HepG2 (cell line): Measurements from ENCODE around the gene NDRG3. TPM values are rescaled to one million over a fixed set of nuclear protein-coding genes. Genes with fewer than 3 reads are reported as not detected.

Source experiments
- BORCS8-MEF2B ChIP-seq: sonication (generic); formaldehyde crosslinking; IDR thresholded peaks from 2 replicates; pipeline ENCODE4 v1.8.0; 2022; ENCODE audit warnings: mild to moderate bottlenecking, missing genetic modification reagents
- CBFB ChIP-seq: sonication (generic); formaldehyde crosslinking; IDR thresholded peaks from 2 replicates; pipeline ENCODE4 v1.4.0; 2020; ENCODE audit warnings: missing genetic modification reagents
- CREM ChIP-seq, 2 experiments: sonication (generic) in 1 of 2; formaldehyde crosslinking in 1 of 2; IDR thresholded peaks; 2 replicates each; pipeline versions ENCODE4 v1.4.0 to v1.6.1; 2016 to 2020; ENCODE audit warnings: antibody characterized with exemption in 1 of 2, mild to moderate bottlenecking in 1 of 2, missing genetic modification reagents in 1 of 2
- HNF4A ChIP-seq: sonication (generic); formaldehyde crosslinking; IDR thresholded peaks from 2 replicates; pipeline ENCODE4 v1.4.0; 2020; ENCODE audit warnings: missing genetic modification reagents
- HOXA3 ChIP-seq: sonication (generic); formaldehyde crosslinking; IDR thresholded peaks from 2 replicates; pipeline ENCODE4 v1.5.0; 2020; ENCODE audit warnings: missing genetic modification reagents
- MAZ ChIP-seq, 2 experiments: sonication (generic) in 1 of 2; formaldehyde crosslinking in 1 of 2; IDR thresholded peaks; 2 replicates each; pipeline versions ENCODE4 v1.5.0 to v1.6.1; 2012 to 2020; ENCODE audit warnings: low read depth in 2 of 2, mild to moderate bottlenecking in 2 of 2, borderline replicate concordance in 1 of 2, improper control_type of control experiment in 1 of 2, low read length in 1 of 2, missing genetic modification reagents in 1 of 2, moderate library complexity in 1 of 2
- MEIS2 ChIP-seq: sonication (generic); formaldehyde crosslinking; IDR thresholded peaks from 2 replicates; pipeline ENCODE4 v1.9.0; 2021; ENCODE audit warnings: mild to moderate bottlenecking, missing genetic modification reagents
- MIER2 ChIP-seq: IDR thresholded peaks from 2 replicates; pipeline ENCODE4 v1.6.1; 2016; ENCODE audit warnings: missing biosample characterization, missing genetic modification reagents
- REPIN1 ChIP-seq: sonication (generic); formaldehyde crosslinking; IDR thresholded peaks from 2 replicates; pipeline ENCODE4 v1.8.0; 2022; ENCODE audit warnings: missing genetic modification reagents, low read depth, mild to moderate bottlenecking, borderline replicate concordance
- RFXAP ChIP-seq: sonication (generic); formaldehyde crosslinking; IDR thresholded peaks from 2 replicates; pipeline ENCODE4 v1.4.0; 2020; ENCODE audit warnings: missing genetic modification reagents, borderline replicate concordance
- SALL1 ChIP-seq: sonication (generic); formaldehyde crosslinking; IDR thresholded peaks from 2 replicates; pipeline ENCODE4 v1.8.0; 2022; ENCODE audit warnings: mild to moderate bottlenecking, missing genetic modification reagents
- SOX13 ChIP-seq, 3 experiments: fragments of 450-650 bp in 1 of 3; sonication (generic) in 1 of 3; formaldehyde crosslinking in 1 of 3; IDR thresholded peaks in 2 of 3; conservative IDR thresholded peaks in 1 of 3; 2 replicates each; pipeline versions ENCODE4 v1.5.0 to v1.6.1; 2016 to 2020; ENCODE audit warnings: antibody characterized with exemption in 1 of 3, mild to moderate bottlenecking in 1 of 3, missing compliant biosample characterization in 1 of 3, missing genetic modification reagents in 1 of 3, moderate library complexity in 1 of 3
- SRY ChIP-seq: sonication (generic); formaldehyde crosslinking; IDR thresholded peaks from 2 replicates; pipeline ENCODE4 v1.8.0; 2022; ENCODE audit warnings: mild to moderate bottlenecking, missing genetic modification reagents
- ZFP90 ChIP-seq: sonication (generic); formaldehyde crosslinking; IDR thresholded peaks from 2 replicates; pipeline ENCODE4 v1.8.0; 2022; ENCODE audit warnings: missing genetic modification reagents, mild to moderate bottlenecking, inconsistent platforms, borderline replicate concordance
- ZNF10 ChIP-seq: sonication (generic); formaldehyde crosslinking; IDR thresholded peaks from 2 replicates; pipeline ENCODE4 v1.4.0; 2020; ENCODE audit warnings: mild to moderate bottlenecking, low read depth, missing genetic modification reagents, borderline replicate concordance
- ZNF616 ChIP-seq: sonication (generic); formaldehyde crosslinking; IDR thresholded peaks from 2 replicates; pipeline ENCODE4 v1.5.0; 2020; ENCODE audit warnings: low read depth, mild to moderate bottlenecking, missing genetic modification reagents
- ZSCAN25 ChIP-seq: sonication (generic); formaldehyde crosslinking; IDR thresholded peaks from 2 replicates; pipeline ENCODE4 v1.8.0; 2022; ENCODE audit warnings: mild to moderate bottlenecking, missing genetic modification reagents
- polyA plus RNA-seq, 8 experiments: library from polyadenylated mRNA; depleted of rRNA in 3 of 8; stranded (reverse) in 7 of 8; unstranded in 1 of 8; fragments of >200 nt; fragmentation: Illumina TruSeq in 4 of 8; extraction: Trizol in 4 of 8; gene quantifications; 2 replicates each; pipeline versions ENCODE4 v1.2.1 to v1.2.3, GENCODE V29; 2011 to 2016; ENCODE audit warnings: low read depth in 4 of 8, missing spikeins in 1 of 8, mixed read lengths in 1 of 8; ENCODE audit not compliant: insufficient read depth in 1 of 8
- total RNA-seq, 5 experiments: library from RNA; depleted of rRNA; stranded (reverse); fragments of >200 nt; fragmentation: Illumina TruSeq; extraction: Trizol; gene quantifications; 2 replicates each; pipeline ENCODE4 v1.2.3, GENCODE V29; 2016; ENCODE audit warnings: low read depth in 1 of 5
- TF ChIP-seq, protein P1 (sequence below): sonication (generic); formaldehyde crosslinking; IDR thresholded peaks from 2 replicates; pipeline ENCODE4 v1.4.0; 2020; ENCODE audit warnings: missing genetic modification reagents
- TF ChIP-seq, protein P2 (sequence below): IDR thresholded peaks from 2 replicates; pipeline ENCODE4 v1.6.1; 2016; ENCODE audit warnings: low read depth
- TF ChIP-seq, protein P3 (sequence below): sonication (generic); formaldehyde crosslinking; IDR thresholded peaks from 2 replicates; pipeline ENCODE4 v1.8.0; 2022; ENCODE audit warnings: mild to moderate bottlenecking, missing genetic modification reagents
- TF ChIP-seq, protein P4 (sequence below): IDR thresholded peaks from 2 replicates; pipeline ENCODE4 v1.6.1; 2016; ENCODE audit warnings: mild to moderate bottlenecking

NDRG3 gene
- total and polyA plus RNA-seq, 2 of the 13 experiments (the other 11 are each of a cell fraction or from before 2014, with no cell fraction given): 36.0 to 40.5 TPM

DNA sequence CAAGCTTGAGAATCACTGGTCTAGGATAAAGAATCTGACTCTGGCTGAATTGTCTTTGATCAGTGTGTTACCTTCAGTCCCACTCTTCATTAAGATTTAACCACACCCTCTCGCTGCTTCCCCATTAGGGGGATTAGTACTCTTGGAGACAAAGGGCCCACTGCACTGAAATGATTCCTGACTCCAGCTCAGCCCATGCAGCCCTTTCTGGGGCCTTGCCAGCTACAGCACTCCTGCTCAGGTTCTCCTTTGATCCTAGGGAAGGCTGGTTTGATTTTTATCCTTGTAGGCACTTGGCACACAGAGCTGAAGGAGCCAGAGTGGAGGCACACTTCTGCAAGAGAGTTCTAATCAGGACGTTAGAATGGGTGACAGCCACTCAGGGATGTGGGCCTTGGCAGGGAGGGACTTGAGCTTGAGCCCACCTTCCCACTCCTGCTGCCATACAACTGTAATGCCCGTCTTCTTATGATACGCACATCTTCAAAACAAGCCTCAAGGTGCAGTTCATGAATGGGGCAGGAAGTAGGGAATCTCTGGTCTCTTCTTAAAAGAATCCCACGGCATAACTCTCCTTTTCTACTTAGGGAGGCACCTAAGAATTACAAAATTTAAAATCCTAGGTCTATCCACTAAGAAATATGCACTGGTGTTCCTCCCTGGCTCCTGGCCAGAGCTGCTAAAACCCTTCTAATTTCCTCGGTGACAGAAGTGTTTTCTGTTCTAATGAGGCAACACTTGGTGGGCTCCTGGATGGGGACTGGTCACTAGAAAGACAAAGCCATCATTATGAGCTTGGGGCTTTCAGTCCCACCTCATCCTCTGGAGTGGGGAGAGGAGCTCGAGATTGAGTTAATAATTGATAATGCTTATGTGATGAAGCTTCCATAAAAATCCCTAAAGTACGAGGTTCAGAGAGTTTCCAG, 98.4 kb downstream of the NDRG3 start (continued):
- TF ChIP-seq ZNF10 (CRISPR knock-in tag) (no peak), REPIN1 (peak; percentile 44; the same call in 1 of the 2 replicates), MEIS2 (CRISPR knock-in tag) (no peak), ZNF616 (CRISPR knock-in tag) (0 out of 2 replicates have a peak, but pooled peaks have one; percentile 32), CBFB (0 out of 2 replicates have a peak, but pooled peaks have one; percentile 31), HOXA3 (CRISPR knock-in tag) (peak; percentile 31; the same call in 1 of the 2 replicates), RFXAP (CRISPR knock-in tag) (peak; percentile 77; the same call in 1 of the 2 replicates), SALL1 (CRISPR knock-in tag) (peak; percentile 23; the same call in 1 of the 2 replicates), HNF4A (CRISPR knock-in tag) (0 out of 2 replicates have a peak, but pooled peaks have one; percentile 5), SOX13 (IDR thresholded peaks at IDR 0.05) (no peak), SOX13 (CRISPR knock-in tag; conservative IDR thresholded peaks at IDR 0.05 in 1 of 2, IDR thresholded peaks at IDR 0.05 in 1 of 2) (peak in 1 of 2 experiments; percentile 62; a peak in 2 of 4 replicates), MIER2 (CRISPR knock-in tag) (0 out of 2 replicates have a peak, but pooled peaks have one; percentile 43), SRY (CRISPR knock-in tag) (0 out of 2 replicates have a peak, but pooled peaks have one; percentile 39), ZFP90 (CRISPR knock-in tag) (no peak), ZSCAN25 (no peak), CREM (IDR thresholded peaks at IDR 0.05) (no peak), CREM (CRISPR knock-in tag; IDR thresholded peaks at IDR 0.05) (no peak), BORCS8-MEF2B (CRISPR knock-in tag) (peak; percentile 39; the same call in 1 of the 2 replicates), MAZ (IDR thresholded peaks at IDR 0.05; ENCODE audit: borderline replicate concordance, low read depth, low read length) (peak; percentile 50; the same call in 1 of the 2 replicates), MAZ (CRISPR knock-in tag; IDR thresholded peaks at IDR 0.05; ENCODE audit: low read depth) (no peak)
- TF ChIP-seq, protein P1, sequence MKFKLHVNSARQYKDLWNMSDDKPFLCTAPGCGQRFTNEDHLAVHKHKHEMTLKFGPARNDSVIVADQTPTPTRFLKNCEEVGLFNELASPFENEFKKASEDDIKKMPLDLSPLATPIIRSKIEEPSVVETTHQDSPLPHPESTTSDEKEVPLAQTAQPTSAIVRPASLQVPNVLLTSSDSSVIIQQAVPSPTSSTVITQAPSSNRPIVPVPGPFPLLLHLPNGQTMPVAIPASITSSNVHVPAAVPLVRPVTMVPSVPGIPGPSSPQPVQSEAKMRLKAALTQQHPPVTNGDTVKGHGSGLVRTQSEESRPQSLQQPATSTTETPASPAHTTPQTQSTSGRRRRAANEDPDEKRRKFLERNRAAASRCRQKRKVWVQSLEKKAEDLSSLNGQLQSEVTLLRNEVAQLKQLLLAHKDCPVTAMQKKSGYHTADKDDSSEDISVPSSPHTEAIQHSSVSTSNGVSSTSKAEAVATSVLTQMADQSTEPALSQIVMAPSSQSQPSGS (CRISPR knock-in tag): 0 out of 2 replicates have a peak, but pooled peaks have one; percentile 19
- TF ChIP-seq, protein P2, sequence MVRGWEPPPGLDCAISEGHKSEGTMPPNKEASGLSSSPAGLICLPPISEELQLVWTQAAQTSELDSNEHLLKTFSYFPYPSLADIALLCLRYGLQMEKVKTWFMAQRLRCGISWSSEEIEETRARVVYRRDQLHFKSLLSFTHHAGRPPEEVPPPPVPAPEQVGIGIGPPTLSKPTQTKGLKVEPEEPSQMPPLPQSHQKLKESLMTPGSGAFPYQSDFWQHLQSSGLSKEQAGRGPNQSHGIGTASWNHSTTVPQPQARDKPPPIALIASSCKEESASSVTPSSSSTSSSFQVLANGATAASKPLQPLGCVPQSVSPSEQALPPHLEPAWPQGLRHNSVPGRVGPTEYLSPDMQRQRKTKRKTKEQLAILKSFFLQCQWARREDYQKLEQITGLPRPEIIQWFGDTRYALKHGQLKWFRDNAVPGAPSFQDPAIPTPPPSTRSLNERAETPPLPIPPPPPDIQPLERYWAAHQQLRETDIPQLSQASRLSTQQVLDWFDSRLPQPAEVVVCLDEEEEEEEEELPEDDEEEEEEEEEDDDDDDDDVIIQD: peak; percentile 68; the same call in 1 of the 2 replicates
- TF ChIP-seq, protein P3, sequence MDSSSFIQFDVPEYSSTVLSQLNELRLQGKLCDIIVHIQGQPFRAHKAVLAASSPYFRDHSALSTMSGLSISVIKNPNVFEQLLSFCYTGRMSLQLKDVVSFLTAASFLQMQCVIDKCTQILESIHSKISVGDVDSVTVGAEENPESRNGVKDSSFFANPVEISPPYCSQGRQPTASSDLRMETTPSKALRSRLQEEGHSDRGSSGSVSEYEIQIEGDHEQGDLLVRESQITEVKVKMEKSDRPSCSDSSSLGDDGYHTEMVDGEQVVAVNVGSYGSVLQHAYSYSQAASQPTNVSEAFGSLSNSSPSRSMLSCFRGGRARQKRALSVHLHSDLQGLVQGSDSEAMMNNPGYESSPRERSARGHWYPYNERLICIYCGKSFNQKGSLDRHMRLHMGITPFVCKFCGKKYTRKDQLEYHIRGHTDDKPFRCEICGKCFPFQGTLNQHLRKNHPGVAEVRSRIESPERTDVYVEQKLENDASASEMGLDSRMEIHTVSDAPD (CRISPR knock-in tag): peak; percentile 51; the same call in 1 of the 2 replicates
- TF ChIP-seq, protein P4, sequence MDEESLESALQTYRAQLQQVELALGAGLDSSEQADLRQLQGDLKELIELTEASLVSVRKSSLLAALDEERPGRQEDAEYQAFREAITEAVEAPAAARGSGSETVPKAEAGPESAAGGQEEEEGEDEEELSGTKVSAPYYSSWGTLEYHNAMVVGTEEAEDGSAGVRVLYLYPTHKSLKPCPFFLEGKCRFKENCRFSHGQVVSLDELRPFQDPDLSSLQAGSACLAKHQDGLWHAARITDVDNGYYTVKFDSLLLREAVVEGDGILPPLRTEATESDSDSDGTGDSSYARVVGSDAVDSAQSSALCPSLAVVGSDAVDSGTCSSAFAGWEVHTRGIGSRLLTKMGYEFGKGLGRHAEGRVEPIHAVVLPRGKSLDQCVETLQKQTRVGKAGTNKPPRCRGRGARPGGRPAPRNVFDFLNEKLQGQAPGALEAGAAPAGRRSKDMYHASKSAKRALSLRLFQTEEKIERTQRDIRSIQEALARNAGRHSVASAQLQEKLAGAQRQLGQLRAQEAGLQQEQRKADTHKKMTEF (CRISPR knock-in tag): peak; percentile 30; the same call in 1 of the 2 replicates
